Body of pancreas (tissue), 4 donors: Measurements from ENCODE around the gene KIFC3.

Experiments
- CTCF ChIP-seq, 7 experiments: fragments of 450-650 bp in 4 of 7; fragments of 200-600 bp in 3 of 7; sonication (generic) in 3 of 7; IDR thresholded peaks; one replicate each; pipeline ENCODE4 v1.5.1; 2016 to 2019; ENCODE audit warnings: antibody characterized with exemption in 7 of 7
- POLR2A ChIP-seq, 3 donors: fragments of 450-650 bp; IDR thresholded peaks; one replicate each; pipeline ENCODE4 v1.6.1; 2016; ENCODE audit warnings: antibody characterized with exemption in 3 of 3, mild to moderate bottlenecking in 2 of 3

- TF ChIP-seq CTCF (IDR thresholded peaks at IDR 0.05) (no peak), POLR2A (IDR thresholded peaks at IDR 0.05) (no peak)
Measured at GRCh38 chr16:57759131-57759530, 43.2 kb downstream of the KIFC3 start.
